ENCODE results near the gene GDF11.

GDF11 gene

GRCh38 chr12:55708695-55709233, 34.2 kb upstream of the GDF11 start:
- Histone ChIP-seq H3K9ac (ENCODE audit: insufficient read length, low read depth) (peak overlapping the region; percentile 77), H3K4me1 (ENCODE audit: insufficient read depth, insufficient read length) (peaks cover 9% of the 10 kb centered on the region), H3K27me3 (ENCODE audit: insufficient read depth, insufficient read length) (peaks cover 38% of the 10 kb centered on the region)

GRCh38 chr12:55711786-55712553, 31.0 kb upstream of the GDF11 start:
- Histone ChIP-seq H3K36me3 (ENCODE audit: insufficient read depth, insufficient read length, low read length) (no peaks in the 10 kb centered on the region), H3K27me3 (ENCODE audit: insufficient read depth, insufficient read length) (peaks cover 32% of the 10 kb centered on the region), H3K4me1 (ENCODE audit: insufficient read depth, insufficient read length) (peaks cover 7% of the 10 kb centered on the region), H3K9me3 (ENCODE audit: insufficient read depth, low read length) (no peaks in the 10 kb centered on the region), H3K4me3 (ENCODE audit: insufficient read length, low read depth) (no peak overlapping the region), H3K9ac (ENCODE audit: insufficient read length, low read depth) (no peak overlapping the region)
- no peak for DNase-seq (ENCODE audit: low read depth, low spot score)
- TF ChIP-seq YY1 (IDR thresholded peaks at IDR 0.05; ENCODE audit: insufficient read depth, insufficient read length) (no peak), SUZ12 (IDR thresholded peaks at IDR 0.05; ENCODE audit: extremely low read depth, insufficient read depth, insufficient read length) (no peak)

More at GRCh38 chr12:55708695-55709233, 34.2 kb upstream of the GDF11 start:
- DNase-seq (ENCODE audit: low read depth, low spot score): no peak
- no peak for TF ChIP-seq SUZ12 (IDR thresholded peaks at IDR 0.05; ENCODE audit: extremely low read depth, insufficient read depth, insufficient read length)
- no peak for TF ChIP-seq YY1 (IDR thresholded peaks at IDR 0.05; ENCODE audit: insufficient read depth, insufficient read length)
- TF ChIP-seq ZNF274 (IDR thresholded peaks at IDR 0.05; ENCODE audit: low read depth, low read length): no peak
- peaks cover 4% of the 10 kb centered on the region for H3K36me3 ChIP-seq (ENCODE audit: insufficient read depth, insufficient read length, low read length)
- peak overlapping the region; percentile 57 for H3K4me3 ChIP-seq (ENCODE audit: insufficient read length, low read depth)
- no peaks in the 10 kb centered on the region for H3K9me3 ChIP-seq (ENCODE audit: insufficient read depth, low read length)

DNA sequence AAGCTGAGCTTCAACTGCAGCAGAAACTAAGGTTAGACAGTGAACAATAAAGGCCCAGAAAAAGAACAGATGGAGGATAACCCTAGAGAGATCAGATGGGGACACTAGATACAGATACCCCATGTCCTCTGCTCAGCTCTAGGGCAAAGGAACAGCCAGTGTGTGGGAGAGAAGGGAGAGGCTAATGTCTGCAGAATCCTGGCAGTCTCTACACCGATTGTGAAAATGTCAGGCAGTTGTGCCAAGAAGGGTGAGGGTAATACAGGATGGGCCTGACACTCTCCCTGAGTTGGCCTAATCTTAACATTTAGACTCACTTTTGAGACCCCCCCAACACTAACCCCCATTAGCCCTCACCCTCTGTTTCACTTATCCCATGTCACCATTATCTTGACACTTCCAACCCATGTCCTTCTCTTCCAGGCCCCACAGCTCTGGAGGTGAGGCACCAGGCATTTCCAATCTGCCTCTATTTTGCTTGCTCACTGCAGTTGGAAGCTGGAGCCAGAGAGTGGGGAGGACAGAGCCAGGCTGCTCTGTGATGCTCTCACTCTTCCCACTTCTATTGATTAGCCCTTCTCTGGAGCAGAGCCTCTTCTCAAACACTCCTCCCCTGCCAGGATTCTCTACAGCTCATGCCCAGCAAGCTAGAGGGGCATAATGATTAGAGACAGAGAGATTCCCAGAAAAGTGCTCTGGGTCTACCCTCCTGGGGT, 30.1 kb upstream of the GDF11 start:
- Histone ChIP-seq H3K9me3 (ENCODE audit: insufficient read depth, low read length) (no peaks in the 10 kb centered on the region), H3K9ac (ENCODE audit: insufficient read length, low read depth) (no peak overlapping the region), H3K27me3 (ENCODE audit: insufficient read depth, insufficient read length) (peaks cover 27% of the 10 kb centered on the region), H3K36me3 (ENCODE audit: insufficient read depth, insufficient read length, low read length) (no peaks in the 10 kb centered on the region), H3K4me1 (ENCODE audit: insufficient read depth, insufficient read length) (peaks cover 14% of the 10 kb centered on the region), H3K4me3 (ENCODE audit: insufficient read length, low read depth) (no peak overlapping the region)
- DNase-seq (ENCODE audit: low read depth, low spot score): no peak
- no peak for TF ChIP-seq SUZ12 (IDR thresholded peaks at IDR 0.05; ENCODE audit: extremely low read depth, insufficient read depth, insufficient read length)
- TF ChIP-seq YY1 (IDR thresholded peaks at IDR 0.05; ENCODE audit: insufficient read depth, insufficient read length): no peak
- no peak for TF ChIP-seq ZNF274 (IDR thresholded peaks at IDR 0.05; ENCODE audit: low read depth, low read length)

DNA sequence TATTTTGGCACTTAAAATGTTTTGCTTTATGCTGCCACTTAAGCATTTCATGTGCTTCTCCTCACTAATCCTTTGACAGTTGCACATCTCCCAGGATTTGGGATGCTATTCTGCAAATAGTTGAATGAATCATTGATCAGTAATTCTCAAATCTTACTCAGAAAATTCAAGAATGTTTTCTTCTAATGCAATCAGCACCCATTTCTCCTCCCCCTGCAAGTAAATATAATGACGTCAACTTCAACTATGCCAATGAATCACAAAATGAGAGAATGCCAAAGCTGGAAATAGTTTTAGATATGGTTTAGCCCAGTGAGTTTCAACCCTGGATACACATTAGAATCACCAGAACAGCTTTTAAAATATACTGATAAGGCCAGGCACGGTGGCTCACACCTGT, 29.2 kb upstream of the GDF11 start:
- no peaks in the 10 kb centered on the region for H3K9me3 ChIP-seq (ENCODE audit: insufficient read depth, low read length)
- H3K4me3 ChIP-seq (ENCODE audit: insufficient read length, low read depth): no peak overlapping the region
- no peak overlapping the region for H3K9ac ChIP-seq (ENCODE audit: insufficient read length, low read depth)
- H3K36me3 ChIP-seq (ENCODE audit: insufficient read depth, insufficient read length, low read length): no peaks in the 10 kb centered on the region
- TF ChIP-seq SUZ12 (IDR thresholded peaks at IDR 0.05; ENCODE audit: extremely low read depth, insufficient read depth, insufficient read length) (no peak), YY1 (IDR thresholded peaks at IDR 0.05; ENCODE audit: insufficient read depth, insufficient read length) (no peak), ZNF274 (IDR thresholded peaks at IDR 0.05; ENCODE audit: low read depth, low read length) (no peak)
- peaks cover 12% of the 10 kb centered on the region for H3K4me1 ChIP-seq (ENCODE audit: insufficient read depth, insufficient read length)
- DNase-seq (ENCODE audit: low read depth, low spot score): no peak
- H3K27me3 ChIP-seq (ENCODE audit: insufficient read depth, insufficient read length): peaks cover 25% of the 10 kb centered on the region

GRCh38 chr12:55715169-55715764, 27.7 kb upstream of the GDF11 start:
- TF ChIP-seq ZNF274 (IDR thresholded peaks at IDR 0.05; ENCODE audit: low read depth, low read length) (no peak), SUZ12 (IDR thresholded peaks at IDR 0.05; ENCODE audit: extremely low read depth, insufficient read depth, insufficient read length) (no peak), YY1 (IDR thresholded peaks at IDR 0.05; ENCODE audit: insufficient read depth, insufficient read length) (no peak)
- Histone ChIP-seq H3K9me3 (ENCODE audit: insufficient read depth, low read length) (no peaks in the 10 kb centered on the region), H3K4me1 (ENCODE audit: insufficient read depth, insufficient read length) (peaks cover 14% of the 10 kb centered on the region)

DNA sequence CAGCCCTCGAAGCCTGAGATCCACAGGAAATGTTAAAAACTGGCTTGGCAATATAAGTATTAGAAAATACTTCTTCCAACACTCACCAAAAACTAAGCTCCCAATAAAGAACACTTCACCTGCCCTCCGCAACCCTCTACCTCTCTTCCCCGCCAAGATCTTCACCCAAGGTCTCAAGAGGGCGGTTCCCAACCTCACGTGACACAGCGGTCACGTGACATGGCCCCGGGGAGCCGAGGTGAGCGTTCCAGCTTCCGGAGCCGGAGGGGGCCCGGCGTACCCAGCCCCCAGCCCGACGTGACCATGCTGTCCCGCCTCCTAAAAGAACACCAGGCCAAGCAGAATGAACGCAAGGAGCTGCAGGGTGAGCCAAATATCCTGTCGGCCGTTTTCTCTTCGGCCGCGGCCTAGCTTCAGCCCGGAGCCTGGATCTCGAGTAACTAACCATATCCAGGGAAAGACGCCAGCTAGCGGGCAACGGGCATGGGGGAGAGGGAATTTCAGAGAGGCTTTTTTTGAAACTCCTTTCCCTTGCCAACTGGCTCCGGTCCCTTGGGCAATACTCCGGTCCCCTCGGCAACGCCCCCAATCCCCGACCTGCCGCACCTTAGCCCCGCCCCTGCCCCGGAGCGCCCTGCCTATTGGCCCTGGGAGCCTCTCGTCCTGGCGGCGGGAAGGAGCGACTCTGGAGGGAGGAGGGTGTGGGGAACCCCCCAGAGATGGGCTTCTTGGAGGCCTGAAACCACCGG, 26.9 kb upstream of the GDF11 start, which contains the start of gene BLOC1S1:
BLOC1S1 (plus strand) TSS at position 214 of the 749 bp plus-strand sequence; CDS start at position 220, 6 bp downstream.
- DNase-seq (ENCODE audit: low read depth, low spot score): peak; percentile 95
- Histone ChIP-seq H3K4me3 (ENCODE audit: insufficient read length, low read depth) (peak within 1 kb of the TSS; percentile 75), H3K9ac (ENCODE audit: insufficient read length, low read depth) (peak within 1 kb of the TSS; percentile 90), H3K4me1 (ENCODE audit: insufficient read depth, insufficient read length) (peaks cover 14% of the 10 kb centered on the region), H3K27me3 (ENCODE audit: insufficient read depth, insufficient read length) (peaks cover 15% of the 10 kb centered on the region), H3K36me3 (ENCODE audit: insufficient read depth, insufficient read length, low read length) (peaks cover 17% of the 10 kb centered on the region), H3K9me3 (ENCODE audit: insufficient read depth, low read length) (no peaks in the 10 kb centered on the region)
- TF ChIP-seq ZNF274 (IDR thresholded peaks at IDR 0.05; ENCODE audit: low read depth, low read length): no peak
- no peak for TF ChIP-seq YY1 (IDR thresholded peaks at IDR 0.05; ENCODE audit: insufficient read depth, insufficient read length)
- TF ChIP-seq SUZ12 (IDR thresholded peaks at IDR 0.05; ENCODE audit: extremely low read depth, insufficient read depth, insufficient read length): no peak

More at GRCh38 chr12:55715169-55715764, 27.7 kb upstream of the GDF11 start:
- no peak for DNase-seq (ENCODE audit: low read depth, low spot score)
- peak overlapping the region; percentile 90 for H3K9ac ChIP-seq (ENCODE audit: insufficient read length, low read depth)
- peaks cover 12% of the 10 kb centered on the region for H3K36me3 ChIP-seq (ENCODE audit: insufficient read depth, insufficient read length, low read length)
- H3K4me3 ChIP-seq (ENCODE audit: insufficient read length, low read depth): peak overlapping the region; percentile 75
- H3K27me3 ChIP-seq (ENCODE audit: insufficient read depth, insufficient read length): peaks cover 15% of the 10 kb centered on the region
